Esophagus squamous epithelium (tissue), 5 donors: ENCODE results near the gene OR4B1. TPM values are rescaled to one million over a fixed set of nuclear protein-coding genes. Genes with fewer than 3 reads are reported as not detected.
A peak's percentile ranks its signal among the peaks of the same experiment; 100 is the strongest.

Source experiments
- DNase-seq: peaks from one replicate; lab custom pipeline; 2025; lab: John Stamatoyannopoulos, UW
- H3K27ac ChIP-seq, 4 donors: fragments of 200-600 bp; sonication (generic); one replicate each; pipeline ENCODE4 v1.5.1; 2016 to 2019; ENCODE audit warnings: mild to moderate bottlenecking in 1 of 4
- H3K27me3 ChIP-seq, 4 donors: fragments of 200-600 bp; sonication (generic); 1 replicate in 3 of 4; 2 replicates in 1 of 4; pipeline versions ENCODE4 v1.5.1 to v1.6.0; 2017 to 2021; ENCODE audit warnings: antibody characterized with exemption in 1 of 4
- H3K36me3 ChIP-seq, 3 donors: fragments of 200-600 bp; sonication (generic); one replicate each; pipeline ENCODE4 v1.5.1; 2016 to 2019
- H3K4me1 ChIP-seq, 3 donors: fragments of 200-600 bp; sonication (generic); one replicate each; pipeline ENCODE4 v1.5.1; 2017 to 2019
- H3K4me3 ChIP-seq, 4 donors: fragments of 200-600 bp; sonication (generic); 1 replicate in 3 of 4; 2 replicates in 1 of 4; pipeline ENCODE4 v1.5.1; 2016 to 2019; ENCODE audit warnings: mild to moderate bottlenecking in 2 of 4, moderate library complexity in 1 of 4
- H3K9me3 ChIP-seq, 3 donors: fragments of 200-600 bp; sonication (generic); one replicate each; pipeline ENCODE4 v1.5.1; 2016 to 2019
- POLR2A ChIP-seq, 4 donors: fragments of 450-650 bp; IDR thresholded peaks; one replicate each; pipeline ENCODE4 v1.6.1; 2017; ENCODE audit warnings: antibody characterized with exemption in 4 of 4, mild to moderate bottlenecking in 4 of 4, moderate library complexity in 3 of 4
- WGBS, 2 donors: methylation state at CpG; one replicate each; pipeline ENCODE4 v1.1.5; 2018; 5-methylcytosine and 5-hydroxymethylcytosine counted together
- intact Hi-C: fragments of 100-400 bp; cut with DNase I; formaldehyde crosslinking; loops from one replicate; pipeline ENCODE4 v1.15.0; 2022
- total RNA-seq, 4 donors: library from RNA; depleted of rRNA; stranded (reverse); fragments of >200 nt; gene quantifications; one replicate each; pipeline ENCODE4 v1.1.0, GENCODE V29; 2016
- TF ChIP-seq, protein P1 (sequence below), 6 experiments: fragments of 450-650 bp in 4 of 6; fragments of 200-600 bp in 2 of 6; sonication (generic) in 2 of 6; IDR thresholded peaks; one replicate each; pipeline ENCODE4 v1.5.1; 2016 to 2019; ENCODE audit warnings: antibody characterized with exemption in 6 of 6, mild to moderate bottlenecking in 4 of 6, moderate library complexity in 4 of 6
- donor health status: DM: yes; HTN: yes; CAD: no.

Gene OR4B1
- total RNA-seq, 4 donors from 2014 or later, result not detected

GRCh38 chr11:48170241-48171233 lies 46.1 kb upstream of the OR4B1 start:
- Histone ChIP-seq H3K4me1 (peaks cover 5 to 31% (median 16%) of the 10 kb centered on the region in 3 donors), H3K27ac (peak overlapping the region in 3 of 4 donors; percentile 5 to 34 (median 13)), H3K4me3 (no peak overlapping the region), H3K27me3 (no peaks in the 10 kb centered on the region), H3K9me3 (no peaks in the 10 kb centered on the region), H3K36me3 (no peaks in the 10 kb centered on the region)
- intact Hi-C loops, result no loop called here
- no peak for DNase-seq
- 47 to 69% methylated on average over 6 to 8 of the region's 10 CpGs for WGBS, 2 donors
- TF ChIP-seq, protein P1, sequence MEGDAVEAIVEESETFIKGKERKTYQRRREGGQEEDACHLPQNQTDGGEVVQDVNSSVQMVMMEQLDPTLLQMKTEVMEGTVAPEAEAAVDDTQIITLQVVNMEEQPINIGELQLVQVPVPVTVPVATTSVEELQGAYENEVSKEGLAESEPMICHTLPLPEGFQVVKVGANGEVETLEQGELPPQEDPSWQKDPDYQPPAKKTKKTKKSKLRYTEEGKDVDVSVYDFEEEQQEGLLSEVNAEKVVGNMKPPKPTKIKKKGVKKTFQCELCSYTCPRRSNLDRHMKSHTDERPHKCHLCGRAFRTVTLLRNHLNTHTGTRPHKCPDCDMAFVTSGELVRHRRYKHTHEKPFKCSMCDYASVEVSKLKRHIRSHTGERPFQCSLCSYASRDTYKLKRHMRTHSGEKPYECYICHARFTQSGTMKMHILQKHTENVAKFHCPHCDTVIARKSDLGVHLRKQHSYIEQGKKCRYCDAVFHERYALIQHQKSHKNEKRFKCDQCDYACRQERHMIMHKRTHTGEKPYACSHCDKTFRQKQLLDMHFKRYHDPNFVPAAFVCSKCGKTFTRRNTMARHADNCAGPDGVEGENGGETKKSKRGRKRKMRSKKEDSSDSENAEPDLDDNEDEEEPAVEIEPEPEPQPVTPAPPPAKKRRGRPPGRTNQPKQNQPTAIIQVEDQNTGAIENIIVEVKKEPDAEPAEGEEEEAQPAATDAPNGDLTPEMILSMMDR (IDR thresholded peaks at IDR 0.05), result no peak
- no peak for TF ChIP-seq POLR2A (IDR thresholded peaks at IDR 0.05)

- WGBS, 2 donors, result 47 to 52% methylated on average over 13 to 14 of the region's 14 CpGs
- intact Hi-C loops, result no loop called here
- Histone ChIP-seq H3K4me3 (no peak overlapping the region), H3K27ac (no peak overlapping the region), H3K36me3 (no peaks in the 10 kb centered on the region), H3K4me1 (peaks cover 5 to 31% (median 16%) of the 10 kb centered on the region in 3 donors), H3K27me3 (no peaks in the 10 kb centered on the region), H3K9me3 (no peaks in the 10 kb centered on the region)
- DNase-seq, result no peak
- no peak for TF ChIP-seq POLR2A (IDR thresholded peaks at IDR 0.05)
- TF ChIP-seq, protein P1 (IDR thresholded peaks at IDR 0.05), result peak; percentile 66 to 92 (median 76)
Measured at GRCh38 chr11:48172818-48173609, 43.6 kb upstream of the OR4B1 start.

DNA sequence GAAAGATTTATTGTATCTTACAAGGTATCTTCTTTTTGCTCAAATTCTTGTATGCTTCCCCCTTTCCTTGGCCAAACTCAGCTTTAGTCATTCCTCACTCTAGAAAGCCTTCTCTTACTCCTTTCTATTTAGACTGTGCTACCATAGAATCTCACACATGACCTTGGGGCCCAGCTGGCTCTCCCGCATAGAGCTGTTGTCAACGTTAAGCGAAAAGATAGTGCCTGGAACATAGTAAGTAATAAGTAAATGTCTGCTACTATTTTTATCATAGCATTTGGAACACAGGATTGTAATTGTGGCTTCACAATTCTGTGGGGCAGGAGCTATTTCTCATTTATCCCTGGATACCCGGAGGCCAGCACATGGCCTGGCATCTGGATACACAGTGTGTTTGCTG lies 38.9 kb upstream of the OR4B1 start:
- H3K4me3 ChIP-seq, result no peak overlapping the region
- 78 to 80% methylated on average over 4 of the region's 4 CpGs for WGBS, 2 donors
- no peaks in the 10 kb centered on the region for H3K9me3 ChIP-seq
- peaks cover 0 to 6% (median 0%) of the 10 kb centered on the region in 3 donors for H3K4me1 ChIP-seq
- no peak overlapping the region for H3K27ac ChIP-seq
- H3K27me3 ChIP-seq, result no peaks in the 10 kb centered on the region
- intact Hi-C loops, result no loop called here
- H3K36me3 ChIP-seq, result no peaks in the 10 kb centered on the region
- TF ChIP-seq, protein P1 (IDR thresholded peaks at IDR 0.05), result no peak
- TF ChIP-seq POLR2A (IDR thresholded peaks at IDR 0.05), result no peak
- DNase-seq, result no peak

- no peak overlapping the region for H3K27ac ChIP-seq
- no peak for DNase-seq
- no peaks in the 10 kb centered on the region for H3K27me3 ChIP-seq
- no peaks in the 10 kb centered on the region for H3K4me1 ChIP-seq
- H3K36me3 ChIP-seq, result no peaks in the 10 kb centered on the region
- 73 to 85% methylated on average over 6 of the region's 6 CpGs for WGBS, 2 donors
- no peak overlapping the region for H3K4me3 ChIP-seq
- intact Hi-C loops, result no loop called here
- H3K9me3 ChIP-seq, result no peaks in the 10 kb centered on the region
- TF ChIP-seq POLR2A (IDR thresholded peaks at IDR 0.05), result no peak
- TF ChIP-seq, protein P1 (IDR thresholded peaks at IDR 0.05), result no peak
Measured at GRCh38 chr11:48180627-48181026, 36.0 kb upstream of the OR4B1 start.
